T-helper 2 cell treated with Interferon-gamma antibody and Interleukin-4, amounts not matched to agents 5 μg/mL and 100 μg/mL, for 36 hours (primary cell): Measurements from ENCODE around the gene SELENOK.

Source experiments
- DNase-seq: peaks from one replicate; pipeline ENCODE4 v3.0.0; 2021; ENCODE audit warnings: low spot score
- H3K27ac Mint-ChIP-seq: one replicate; pipeline ENCODE4 v1.8.0; 2021; ENCODE audit warnings: mild to moderate bottlenecking, mixed read lengths
- H3K27me3 Mint-ChIP-seq: one replicate; pipeline ENCODE4 v1.8.0; 2021; ENCODE audit warnings: low read depth, mixed read lengths
- H3K36me3 Mint-ChIP-seq: one replicate; pipeline ENCODE4 v1.8.0; 2021; ENCODE audit warnings: low read depth, mixed read lengths
- H3K4me1 Mint-ChIP-seq: one replicate; pipeline ENCODE4 v1.8.0; 2021; ENCODE audit warnings: low read depth, mixed read lengths
- H3K4me3 Mint-ChIP-seq: one replicate; pipeline ENCODE4 v1.8.0; 2022; ENCODE audit warnings: mild to moderate bottlenecking, moderate library complexity, mixed read lengths
- H3K9me3 Mint-ChIP-seq: one replicate; pipeline ENCODE4 v1.8.0; 2021; ENCODE audit warnings: mixed read lengths

Gene SELENOK

GRCh38 chr3:53863145-53863544 lies 28.5 kb downstream of the SELENOK start:
- Mint-ChIP-seq H3K4me1 (peaks cover 5% of the 10 kb centered on the region), H3K36me3 (peaks cover 46% of the 10 kb centered on the region), H3K27me3 (no peaks in the 10 kb centered on the region), H3K4me3 (no peak overlapping the region), H3K27ac (no peak overlapping the region), H3K9me3 (no peaks in the 10 kb centered on the region)
- no peak for DNase-seq

GRCh38 chr3:53862241-53862640 lies 29.4 kb downstream of the SELENOK start:
- Mint-ChIP-seq H3K36me3 (peaks cover 42% of the 10 kb centered on the region), H3K27me3 (no peaks in the 10 kb centered on the region), H3K4me3 (no peak overlapping the region), H3K4me1 (peaks cover 2% of the 10 kb centered on the region), H3K27ac (no peak overlapping the region), H3K9me3 (no peaks in the 10 kb centered on the region)
- DNase-seq: no peak

GRCh38 chr3:53860196-53860595 lies 31.5 kb downstream of the SELENOK start:
- H3K27ac Mint-ChIP-seq: no peak overlapping the region
- no peak for DNase-seq
- H3K27me3 Mint-ChIP-seq: no peaks in the 10 kb centered on the region
- H3K4me1 Mint-ChIP-seq: peaks cover 6% of the 10 kb centered on the region
- H3K9me3 Mint-ChIP-seq: no peaks in the 10 kb centered on the region
- H3K4me3 Mint-ChIP-seq: no peak overlapping the region
- peaks cover 40% of the 10 kb centered on the region for H3K36me3 Mint-ChIP-seq

DNA sequence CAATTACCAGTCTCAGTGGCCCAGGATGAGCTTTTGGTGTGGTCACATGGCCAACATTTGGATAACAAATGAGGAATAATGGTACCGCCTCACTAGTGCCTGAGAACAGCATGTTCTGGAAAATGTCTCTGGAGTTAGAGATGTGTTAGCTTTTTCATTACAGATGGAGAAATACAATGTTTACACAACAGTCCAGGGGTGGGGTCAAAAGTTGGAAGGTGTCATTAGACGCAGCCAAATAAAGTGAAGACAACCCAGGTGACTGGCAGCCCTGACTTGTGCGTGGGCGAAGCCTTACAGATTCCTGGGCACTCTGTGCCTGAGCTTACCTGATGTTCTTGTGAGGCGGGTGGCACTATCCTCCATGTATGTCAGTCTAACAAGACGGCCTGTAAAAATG lies 32.5 kb downstream of the SELENOK start:
- no peaks in the 10 kb centered on the region for H3K9me3 Mint-ChIP-seq
- no peak for DNase-seq
- H3K4me3 Mint-ChIP-seq: no peak overlapping the region
- no peaks in the 10 kb centered on the region for H3K27me3 Mint-ChIP-seq
- no peak overlapping the region for H3K27ac Mint-ChIP-seq
- peaks cover 6% of the 10 kb centered on the region for H3K4me1 Mint-ChIP-seq
- peaks cover 36% of the 10 kb centered on the region for H3K36me3 Mint-ChIP-seq

DNA sequence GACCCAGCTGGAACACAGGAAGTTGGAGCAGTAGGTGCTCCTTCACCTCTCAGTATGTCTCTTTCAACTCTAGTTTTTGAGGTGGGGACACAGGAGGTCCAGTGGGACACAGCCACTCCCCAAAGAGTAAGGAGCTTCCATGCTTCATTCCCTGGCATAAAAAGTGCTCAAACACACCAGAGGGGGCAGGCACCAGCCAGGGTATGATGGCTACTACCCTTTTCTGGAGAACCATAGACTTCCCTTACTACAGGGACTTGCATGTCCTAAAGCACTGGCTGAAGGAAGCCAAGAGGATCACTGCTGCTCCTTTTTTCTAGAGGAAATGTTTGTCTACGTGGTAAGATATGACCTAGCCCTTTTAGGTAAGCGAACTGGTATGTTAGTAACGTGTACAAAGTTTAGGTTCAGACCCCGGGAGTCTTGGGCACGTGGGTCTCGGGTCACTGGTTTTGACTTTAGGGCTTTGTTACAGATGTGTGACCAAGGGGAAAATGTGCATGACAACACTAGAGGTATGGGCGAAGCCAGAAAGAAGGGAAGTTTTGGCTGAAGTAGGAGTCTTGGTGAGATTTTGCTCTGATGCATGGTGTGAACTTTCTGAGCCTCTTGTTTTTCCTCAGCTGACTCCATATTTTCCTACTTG lies 33.4 kb downstream of the SELENOK start:
- Mint-ChIP-seq H3K36me3 (peaks cover 35% of the 10 kb centered on the region), H3K4me3 (no peak overlapping the region), H3K27ac (peak overlapping the region; percentile 5), H3K9me3 (no peaks in the 10 kb centered on the region), H3K4me1 (peaks cover 6% of the 10 kb centered on the region), H3K27me3 (no peaks in the 10 kb centered on the region)
- DNase-seq: no peak

DNA sequence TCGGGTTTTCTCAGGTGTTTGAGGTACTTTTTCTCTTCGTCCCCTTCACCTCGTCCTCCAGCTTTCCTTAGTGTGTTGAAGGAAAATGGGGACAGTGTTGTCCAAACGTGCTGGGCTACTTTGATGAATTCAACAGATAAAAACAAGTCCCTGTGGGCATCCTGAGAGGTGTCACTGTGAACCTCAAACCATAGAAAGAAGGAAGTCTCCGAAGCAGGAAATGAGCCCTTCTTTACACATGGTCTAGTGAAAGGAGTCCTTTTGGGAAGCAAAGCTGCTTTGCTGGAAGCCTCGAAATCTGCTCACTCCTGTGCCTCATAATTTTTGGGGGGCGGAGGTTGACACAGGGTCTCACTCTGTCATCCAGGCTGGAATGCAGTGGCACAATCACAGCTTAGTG lies 34.7 kb downstream of the SELENOK start:
- H3K4me3 Mint-ChIP-seq: no peak overlapping the region
- H3K27ac Mint-ChIP-seq: no peak overlapping the region
- DNase-seq: no peak
- no peaks in the 10 kb centered on the region for H3K9me3 Mint-ChIP-seq
- H3K36me3 Mint-ChIP-seq: peaks cover 25% of the 10 kb centered on the region
- H3K27me3 Mint-ChIP-seq: no peaks in the 10 kb centered on the region
- peaks cover 6% of the 10 kb centered on the region for H3K4me1 Mint-ChIP-seq

- Mint-ChIP-seq H3K4me3 (no peak overlapping the region), H3K27me3 (peaks cover 31% of the 10 kb centered on the region), H3K27ac (no peak overlapping the region), H3K9me3 (no peaks in the 10 kb centered on the region), H3K36me3 (peaks cover 16% of the 10 kb centered on the region), H3K4me1 (peaks cover 3% of the 10 kb centered on the region)
- no peak for DNase-seq
Measured at GRCh38 chr3:53850895-53851294, 40.8 kb downstream of the SELENOK start.

DNA sequence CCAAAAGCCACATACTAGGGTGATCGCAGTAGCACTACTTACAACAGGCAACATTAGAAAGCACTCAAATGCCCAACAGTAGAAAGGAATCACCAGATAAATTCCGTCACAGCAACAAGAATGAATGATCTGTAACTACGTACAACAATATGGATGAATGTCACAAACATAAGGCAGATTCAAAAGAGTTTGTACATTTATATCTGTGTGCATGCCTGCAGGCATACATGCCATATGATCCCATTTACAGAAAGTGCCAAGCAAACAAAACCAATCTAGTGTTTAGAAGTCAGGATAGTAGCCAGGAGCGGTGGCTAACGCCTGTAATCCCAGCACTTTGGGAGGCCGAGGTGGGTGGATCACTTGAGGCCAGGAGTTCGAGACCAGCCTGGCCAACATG lies 41.7 kb downstream of the SELENOK start:
- Mint-ChIP-seq H3K4me1 (peaks cover 7% of the 10 kb centered on the region), H3K9me3 (no peaks in the 10 kb centered on the region), H3K4me3 (no peak overlapping the region), H3K36me3 (peaks cover 16% of the 10 kb centered on the region), H3K27ac (no peak overlapping the region), H3K27me3 (peaks cover 38% of the 10 kb centered on the region)
- DNase-seq: no peak

GRCh38 chr3:53846851-53847155 lies 44.9 kb downstream of the SELENOK start:
- peaks cover 62% of the 10 kb centered on the region for H3K27me3 Mint-ChIP-seq
- no peaks in the 10 kb centered on the region for H3K9me3 Mint-ChIP-seq
- H3K4me1 Mint-ChIP-seq: peaks cover 17% of the 10 kb centered on the region
- no peak overlapping the region for H3K27ac Mint-ChIP-seq
- peaks cover 12% of the 10 kb centered on the region for H3K36me3 Mint-ChIP-seq
- no peak for DNase-seq
- peak overlapping the region; percentile 80 for H3K4me3 Mint-ChIP-seq

GRCh38 chr3:53846134-53846850 lies 45.4 kb downstream of the SELENOK start, which contains the start of the genes CHDH and IL17RB:
TSS of gene CHDH (minus strand) at chr3:53846419. CDS start at chr3:53824008, 22,411 bp downstream.
TSS of gene IL17RB (plus strand) at chr3:53846568. CDS start at chr3:53846589, 21 bp downstream.
- Mint-ChIP-seq H3K4me3 (peak within 1 kb of the TSS; percentile 83), H3K36me3 (peaks cover 12% of the 10 kb centered on the region), H3K9me3 (no peaks in the 10 kb centered on the region), H3K27me3 (peaks cover 63% of the 10 kb centered on the region), H3K27ac (peak within 1 kb of the TSS; percentile 33), H3K4me1 (peaks cover 17% of the 10 kb centered on the region)
- DNase-seq: peak; percentile 44

DNA sequence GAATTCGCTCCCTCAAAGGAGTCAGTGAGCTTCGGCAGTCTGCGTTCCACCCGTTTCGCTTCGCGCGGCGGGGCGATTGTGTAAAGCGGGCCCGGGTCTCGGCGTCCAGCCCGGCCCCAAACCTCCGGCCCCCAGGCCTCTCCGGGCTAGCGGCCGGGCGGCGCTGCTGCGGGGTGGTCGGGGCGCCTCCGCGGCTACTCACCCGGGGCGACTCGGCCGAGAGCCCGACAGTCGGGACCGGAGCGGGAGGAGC lies 45.9 kb downstream of the SELENOK start:
- Mint-ChIP-seq H3K4me1 (peaks cover 17% of the 10 kb centered on the region), H3K27ac (no peak overlapping the region), H3K27me3 (peaks cover 61% of the 10 kb centered on the region), H3K36me3 (peaks cover 11% of the 10 kb centered on the region), H3K9me3 (no peaks in the 10 kb centered on the region), H3K4me3 (peak overlapping the region; percentile 83)
- no peak for DNase-seq

GRCh38 chr3:53845103-53845880 lies 46.4 kb downstream of the SELENOK start:
- H3K9me3 Mint-ChIP-seq: no peaks in the 10 kb centered on the region
- H3K36me3 Mint-ChIP-seq: peaks cover 9% of the 10 kb centered on the region
- peaks cover 63% of the 10 kb centered on the region for H3K27me3 Mint-ChIP-seq
- peak overlapping the region; percentile 33 for H3K27ac Mint-ChIP-seq
- peak overlapping the region; percentile 83 for H3K4me3 Mint-ChIP-seq
- no peak for DNase-seq
- peaks cover 17% of the 10 kb centered on the region for H3K4me1 Mint-ChIP-seq

GRCh38 chr3:53844262-53845102 lies 47.2 kb downstream of the SELENOK start:
- Mint-ChIP-seq H3K27me3 (peaks cover 58% of the 10 kb centered on the region), H3K9me3 (no peaks in the 10 kb centered on the region), H3K27ac (peak overlapping the region; percentile 64), H3K4me3 (peak overlapping the region; percentile 83), H3K4me1 (peaks cover 18% of the 10 kb centered on the region), H3K36me3 (peaks cover 8% of the 10 kb centered on the region)
- DNase-seq: no peak
